Psoas muscle (tissue), 8 donors: Measurements from ENCODE around the gene NUP210L. TPM values are rescaled to one million over a fixed set of nuclear protein-coding genes. Genes with fewer than 3 reads are reported as not detected.
A peak's percentile ranks its signal among the peaks of the same experiment; 100 is the strongest.

ENCODE experiments used
- ATAC-seq, 4 donors: fragments of 200-7000 bp; cut with Tn5 transposase; one replicate each; pipeline ENCODE4 v1.9.1; 2020; ENCODE audit warnings: moderate library complexity in 3 of 4, mild to moderate bottlenecking in 2 of 4
- DNase-seq, 2 donors: peaks; one replicate each; pipeline ENCODE4 v3.0.0-alpha.2; 2020
- H3K27ac ChIP-seq: fragments of 200-600 bp; one replicate; pipeline ENCODE4 v1.8.0; 2022
- H3K27me3 ChIP-seq, 3 donors: fragments of 200-600 bp in 1 of 3; one replicate each; pipeline versions ENCODE4 v1.6.1 to v1.8.0; 2013 to 2022; ENCODE audit warnings: low read length in 2 of 3, mild to moderate bottlenecking in 2 of 3, moderate library complexity in 1 of 3; ENCODE audit not compliant: insufficient read depth in 3 of 3
- H3K36me3 ChIP-seq, 2 donors: fragments of 200-600 bp in 1 of 2; one replicate each; pipeline versions ENCODE4 v1.6.1 to v1.8.0; 2013 to 2022; ENCODE audit warnings: low read depth in 1 of 2, mild to moderate bottlenecking in 1 of 2, moderate library complexity in 1 of 2; ENCODE audit not compliant: insufficient read depth in 1 of 2
- H3K4me1 ChIP-seq: fragments of 200-600 bp; one replicate; pipeline ENCODE4 v1.8.0; 2022
- H3K4me3 ChIP-seq: fragments of 200-600 bp; one replicate; pipeline ENCODE4 v1.8.0; 2022; ENCODE audit warnings: mild to moderate bottlenecking
- H3K9me3 ChIP-seq: fragments of 200-600 bp; one replicate; pipeline ENCODE4 v1.8.0; 2022
- WGBS, 3 donors: extraction: QIAGEN DNeasy Blood & Tissue Kit; methylation state at CpG; one replicate each; pipeline versions ENCODE4 v1.1.6 to v1.1.7; 2013; 5-methylcytosine and 5-hydroxymethylcytosine counted together
- intact Hi-C, 2 donors: fragments of 100-400 bp; cut with DNase I; formaldehyde crosslinking; loops; one replicate each; pipeline versions ENCODE4 v1.11.0 to v1.14.2; 2022
- polyA plus RNA-seq, 3 donors: library from polyadenylated mRNA; stranded (reverse); fragments of 200-250 nt; gene quantifications; one replicate each; pipeline ENCODE4 v1.2.3, GENCODE V29; 2013
- total RNA-seq, 4 donors: library from RNA; stranded (reverse); fragmentation: NEBNext Ultra II Directional in 2 of 4; extraction: Animal tissue kit (Norgen Biotek cat#: 25700) in 2 of 4; gene quantifications; one replicate each; pipeline versions ENCODE4 v1.2.1 to v1.2.4, GENCODE V29; 2021 to 2023
- TF ChIP-seq, protein P1 (sequence below): fragments of 200-600 bp; IDR thresholded peaks from one replicate; pipeline ENCODE4 v1.8.0; 2022; ENCODE audit warnings: antibody characterized with exemption
- donor health status: healthy with polysubstance abuse.
- donor health status: DM: no; HTN: no; CAD: no; lungs with moderate emphysema.
- donor health status: Bipolar disorder and iron deficiency.
- donor health status: healthy.
- donor health status: DM: yes; HTN: yes; CAD: no.
- donor health status: DM: no; HTN: no; CAD: no.
- donor health status: DM: no; HTN: no; CAD: no.
- donor health status: DM: yes; HTN: yes; CAD: no.

Gene NUP210L
- total and polyA plus RNA-seq, 7 donors: 0.01 to 3.0 (median 0.19) TPM; not detected in 2

DNA sequence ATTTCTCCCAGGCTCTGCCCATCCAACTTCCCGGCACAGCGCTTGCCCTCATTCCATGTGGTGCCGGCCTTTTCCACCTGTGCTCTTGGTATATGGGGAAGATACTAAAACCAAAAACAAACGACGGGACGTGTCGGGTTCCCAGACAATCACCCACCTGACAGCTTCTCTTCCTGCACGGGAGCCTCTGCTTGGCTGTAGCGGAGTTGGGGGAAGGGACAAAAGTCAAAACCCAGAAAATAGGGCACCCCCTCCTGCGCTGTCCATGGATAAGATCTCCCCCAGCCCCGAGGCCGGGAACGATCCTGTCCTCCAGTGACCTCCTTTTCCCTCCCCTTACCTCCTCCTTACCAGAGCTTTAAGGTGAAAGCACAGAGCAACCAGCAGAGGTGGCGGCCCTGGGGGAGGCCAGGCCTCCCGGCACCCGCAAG, 178.0 kb downstream of the NUP210L start:
- H3K36me3 ChIP-seq: peaks cover 0 to 53% of the 10 kb centered on the region in 2 donors
- 1 to 2% (median 2%) methylated on average over 15 to 16 of the region's 16 CpGs for WGBS, 3 donors
- no peaks in the 10 kb centered on the region for H3K9me3 ChIP-seq
- H3K4me1 ChIP-seq: peaks cover 20% of the 10 kb centered on the region
- peak overlapping the region; percentile 94 for H3K27ac ChIP-seq
- ATAC-seq: peak in 3 of 4 donors; percentile 6 to 21 (median 9)
- TF ChIP-seq, protein P1, sequence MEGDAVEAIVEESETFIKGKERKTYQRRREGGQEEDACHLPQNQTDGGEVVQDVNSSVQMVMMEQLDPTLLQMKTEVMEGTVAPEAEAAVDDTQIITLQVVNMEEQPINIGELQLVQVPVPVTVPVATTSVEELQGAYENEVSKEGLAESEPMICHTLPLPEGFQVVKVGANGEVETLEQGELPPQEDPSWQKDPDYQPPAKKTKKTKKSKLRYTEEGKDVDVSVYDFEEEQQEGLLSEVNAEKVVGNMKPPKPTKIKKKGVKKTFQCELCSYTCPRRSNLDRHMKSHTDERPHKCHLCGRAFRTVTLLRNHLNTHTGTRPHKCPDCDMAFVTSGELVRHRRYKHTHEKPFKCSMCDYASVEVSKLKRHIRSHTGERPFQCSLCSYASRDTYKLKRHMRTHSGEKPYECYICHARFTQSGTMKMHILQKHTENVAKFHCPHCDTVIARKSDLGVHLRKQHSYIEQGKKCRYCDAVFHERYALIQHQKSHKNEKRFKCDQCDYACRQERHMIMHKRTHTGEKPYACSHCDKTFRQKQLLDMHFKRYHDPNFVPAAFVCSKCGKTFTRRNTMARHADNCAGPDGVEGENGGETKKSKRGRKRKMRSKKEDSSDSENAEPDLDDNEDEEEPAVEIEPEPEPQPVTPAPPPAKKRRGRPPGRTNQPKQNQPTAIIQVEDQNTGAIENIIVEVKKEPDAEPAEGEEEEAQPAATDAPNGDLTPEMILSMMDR: no peak
- intact Hi-C loops: no loop called here
- no peaks in the 10 kb centered on the region for H3K27me3 ChIP-seq
- peak overlapping the region; percentile 83 for H3K4me3 ChIP-seq
- no peak for DNase-seq

DNA sequence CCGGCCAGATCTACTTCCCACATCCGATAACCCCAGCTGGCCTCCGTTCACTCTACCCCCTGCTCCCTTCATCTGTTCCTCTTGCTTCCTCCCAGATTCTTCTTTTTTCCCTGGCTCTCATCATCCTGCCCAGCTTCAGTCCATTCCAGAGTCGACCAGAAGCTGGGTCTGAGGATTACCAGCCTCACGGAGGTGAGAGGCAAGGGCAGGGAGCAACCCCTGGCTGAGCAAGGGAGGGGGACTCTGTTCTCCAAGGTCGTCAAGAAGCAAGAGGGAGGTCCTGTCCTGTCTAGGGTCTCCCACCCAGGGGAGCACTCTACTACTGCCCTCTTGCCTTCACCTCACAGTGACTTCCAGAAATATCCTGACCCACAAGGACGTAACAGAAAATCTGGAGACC, 181.3 kb downstream of the NUP210L start:
- WGBS, 3 donors: 64 to 80% (median 65%) methylated on average over 7 of the region's 7 CpGs

DNA sequence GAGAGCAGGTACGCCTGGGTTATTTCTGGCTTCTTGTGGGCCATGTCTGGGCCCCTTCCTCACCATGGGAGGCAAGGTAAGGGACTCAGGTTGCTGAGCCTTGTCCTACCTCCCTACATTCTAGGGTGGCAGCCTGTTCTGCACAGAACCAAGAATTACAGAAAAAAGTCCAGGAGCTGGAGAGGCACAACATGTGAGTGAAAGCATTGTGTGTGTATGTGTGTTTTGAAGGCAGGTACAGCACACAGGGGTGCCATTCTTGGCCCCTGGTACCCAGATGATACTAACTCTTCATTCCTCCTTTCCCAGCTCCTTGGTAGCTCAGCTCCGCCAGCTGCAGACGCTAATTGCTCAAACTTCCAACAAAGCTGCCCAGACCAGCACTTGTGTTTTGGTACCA, 181.8 kb downstream of the NUP210L start:
- no peak for DNase-seq
- Histone ChIP-seq H3K36me3 (peaks cover 0 to 43% of the 10 kb centered on the region in 2 donors), H3K9me3 (no peaks in the 10 kb centered on the region), H3K4me1 (peaks cover 11% of the 10 kb centered on the region), H3K4me3 (no peak overlapping the region), H3K27me3 (no peaks in the 10 kb centered on the region), H3K27ac (no peak overlapping the region)
- no peak for ATAC-seq
- 86 to 95% (median 88%) methylated on average over 3 of the region's 3 CpGs for WGBS, 3 donors
- TF ChIP-seq, protein P1: no peak
- intact Hi-C loops: no loop called here

More for the DNA sequence above, 181.3 kb downstream of the NUP210L start:
- ATAC-seq: no peak
- H3K4me1 ChIP-seq: peaks cover 15% of the 10 kb centered on the region
- H3K9me3 ChIP-seq: no peaks in the 10 kb centered on the region
- TF ChIP-seq, protein P1: no peak
- H3K36me3 ChIP-seq: peaks cover 0 to 43% of the 10 kb centered on the region in 2 donors
- H3K27me3 ChIP-seq: no peaks in the 10 kb centered on the region
- H3K4me3 ChIP-seq: no peak overlapping the region
- H3K27ac ChIP-seq: no peak overlapping the region
- intact Hi-C loops: no loop called here
- no peak for DNase-seq

DNA sequence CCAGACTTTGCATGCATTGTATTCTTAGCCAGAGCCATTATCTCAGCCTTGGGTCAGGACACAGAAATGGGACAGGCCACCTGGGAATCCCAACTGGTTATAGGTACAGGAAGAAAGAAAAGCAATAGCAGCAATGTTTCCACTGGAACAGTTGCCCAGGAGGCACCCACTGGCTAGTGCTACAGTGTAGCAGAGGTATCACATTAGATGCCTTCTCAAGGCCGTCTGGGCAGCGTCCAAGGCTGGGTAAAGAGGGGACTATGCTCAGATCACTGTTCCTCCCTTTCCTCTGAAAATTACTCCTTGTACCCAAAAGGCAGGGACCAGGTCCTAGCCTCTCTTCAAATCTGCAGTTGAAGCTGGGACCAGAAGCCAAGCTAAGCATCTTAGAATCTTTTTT, 184.5 kb downstream of the NUP210L start:
- H3K36me3 ChIP-seq: peaks cover 0 to 32% of the 10 kb centered on the region in 2 donors
- H3K27me3 ChIP-seq: no peaks in the 10 kb centered on the region
- no peak overlapping the region for H3K4me3 ChIP-seq
- H3K4me1 ChIP-seq: peaks cover 11% of the 10 kb centered on the region
- H3K9me3 ChIP-seq: no peaks in the 10 kb centered on the region
- ATAC-seq (no peak), DNase-seq (no peak)
- no peak overlapping the region for H3K27ac ChIP-seq
- TF ChIP-seq, protein P1: no peak
- intact Hi-C loops: no loop called here
- WGBS, 3 donors: 85 to 91% (median 86%) methylated on average over 2 of the region's 2 CpGs

DNA sequence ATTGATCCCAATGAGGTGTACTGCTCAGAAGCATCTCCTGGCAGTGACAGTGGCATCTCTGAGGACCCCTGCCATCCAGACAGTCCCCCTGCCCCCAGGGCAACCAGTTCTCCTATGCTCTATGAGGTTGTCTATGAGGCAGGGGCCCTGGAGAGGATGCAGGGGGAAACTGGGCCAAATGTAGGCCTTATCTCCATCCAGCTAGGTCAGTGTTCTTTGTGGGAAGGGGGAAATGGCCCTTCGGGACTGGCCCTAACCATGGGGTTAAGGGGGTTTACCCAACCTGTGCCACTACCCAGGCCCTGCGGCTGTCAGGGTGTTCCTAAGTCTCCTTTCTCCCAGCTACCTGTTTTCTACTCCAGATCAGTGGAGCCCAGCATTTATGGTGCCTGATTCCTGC, 185.9 kb downstream of the NUP210L start:
- no peak overlapping the region for H3K27ac ChIP-seq
- peak overlapping the region; percentile 77 for H3K4me3 ChIP-seq
- ATAC-seq: no peak
- TF ChIP-seq, protein P1: no peak
- intact Hi-C loops: no loop called here
- no peaks in the 10 kb centered on the region for H3K27me3 ChIP-seq
- no peak for DNase-seq
- H3K4me1 ChIP-seq: peaks cover 15% of the 10 kb centered on the region
- WGBS, 3 donors: 92 to 97% (median 92%) methylated on average over 2 of the region's 2 CpGs
- no peaks in the 10 kb centered on the region for H3K9me3 ChIP-seq
- H3K36me3 ChIP-seq: peaks cover 0 to 18% of the 10 kb centered on the region in 2 donors
